Measurements from ENCODE around the gene HS2ST1.
"Not testable (repeated sequence)": the region's sequence is repeated elsewhere in the genome, so short reads cannot be mapped to it uniquely, and the experiment has no call there.

The HS2ST1 gene

DNA sequence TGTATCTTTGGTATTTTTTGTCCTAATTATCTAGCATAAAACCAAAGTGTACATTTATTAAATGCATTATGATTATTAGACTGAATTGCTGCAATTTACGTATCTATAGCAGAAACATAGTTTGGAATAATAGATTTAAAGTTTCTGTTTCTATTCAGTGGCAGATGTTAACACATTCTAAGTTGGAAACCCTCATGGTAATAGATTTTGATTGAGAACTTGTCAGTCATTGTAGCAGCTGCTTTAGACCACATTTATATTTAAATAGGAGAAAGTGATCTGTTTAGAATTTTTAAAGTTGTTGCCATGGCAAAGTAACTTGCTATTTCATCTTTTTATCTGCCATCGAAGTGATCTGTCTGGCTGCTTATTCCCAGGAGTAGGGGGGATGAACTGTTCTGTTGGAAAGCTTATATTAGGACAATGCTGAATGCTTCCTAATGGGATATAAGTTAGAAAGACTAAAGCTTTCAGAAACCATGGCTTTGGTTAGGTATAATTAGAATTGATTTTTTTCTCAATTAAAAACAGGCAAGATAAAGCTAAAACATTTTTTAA lies 61.6 kb downstream of the HS2ST1 start:
- no peak for DNase-seq

DNA sequence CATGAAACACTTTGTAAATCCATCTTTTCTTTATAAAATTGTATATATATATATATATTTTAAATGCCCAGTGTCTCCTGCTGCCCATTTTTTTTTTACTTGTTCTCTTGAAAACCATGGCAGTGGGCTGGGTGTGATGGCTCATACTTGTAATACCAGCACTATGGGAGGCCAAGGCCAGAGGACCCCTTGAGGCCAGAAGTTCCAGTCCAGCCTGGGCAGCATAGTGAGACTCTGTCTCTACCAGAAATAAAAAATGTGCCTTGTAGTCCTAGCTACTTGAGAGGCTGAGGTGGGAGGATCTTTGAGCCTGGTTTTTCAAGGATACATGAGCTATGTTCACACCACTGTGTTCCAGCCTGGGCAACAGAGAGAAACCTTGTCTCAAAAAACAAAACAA lies 62.2 kb downstream of the HS2ST1 start:
- no peak for DNase-seq

DNA sequence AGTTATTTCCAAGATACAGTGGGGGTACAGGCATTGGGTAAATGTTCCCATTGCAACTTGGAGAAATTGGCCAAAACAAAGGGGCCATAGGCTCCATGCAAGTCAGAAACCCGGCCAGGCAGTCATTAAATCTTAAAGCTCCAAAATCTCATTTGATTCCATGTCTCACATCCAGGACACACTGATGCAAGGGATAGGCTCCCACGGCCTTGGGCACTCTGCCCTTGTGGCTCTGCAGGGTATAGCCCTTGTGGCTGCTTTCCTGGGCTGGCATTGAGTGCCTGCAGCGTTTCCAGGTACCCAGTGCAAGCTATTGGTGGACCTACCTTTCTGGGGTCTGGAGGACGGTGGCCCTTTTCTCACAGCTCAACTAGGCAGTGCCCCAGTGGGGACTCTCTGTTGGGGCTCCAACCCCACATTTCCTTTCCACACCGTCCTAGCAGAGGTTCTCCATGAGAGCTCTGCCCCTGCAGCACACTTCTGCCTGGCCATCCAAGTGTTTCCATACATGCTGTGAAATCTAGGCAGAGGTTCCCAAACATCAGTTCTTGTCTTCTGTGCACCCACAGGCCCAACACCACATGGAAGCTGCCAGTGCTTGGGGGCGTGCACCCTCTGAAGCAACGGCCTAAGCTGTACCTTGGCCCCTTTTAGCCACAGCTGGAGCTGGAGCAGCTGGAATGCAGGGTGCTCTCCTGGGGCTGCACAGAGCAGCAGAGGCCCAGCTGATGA lies 67.2 kb downstream of the HS2ST1 start:
- no peak for DNase-seq

DNA sequence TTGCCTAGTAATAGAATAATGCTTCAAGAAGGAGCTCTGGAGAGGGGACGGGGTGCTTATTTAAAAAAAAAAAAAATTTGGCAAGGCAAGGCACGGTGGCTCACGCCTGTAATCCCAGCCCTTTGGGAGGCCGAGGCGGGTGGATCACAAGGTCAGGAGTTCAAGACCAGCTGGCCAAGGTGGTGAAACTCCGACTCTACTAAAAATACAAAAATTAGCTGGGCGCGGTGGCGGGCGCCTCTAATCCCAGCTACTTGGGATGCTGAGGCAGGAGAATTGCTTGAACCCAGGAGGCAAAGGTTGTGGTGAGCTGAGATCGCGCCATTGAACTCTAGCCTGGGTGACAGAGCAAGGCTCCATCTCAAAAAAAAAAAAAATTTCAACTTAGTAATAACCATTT lies 69.2 kb downstream of the HS2ST1 start:
- not testable (repeated sequence) for DNase-seq

- DNase-seq, result no peak
These were observed 73.0 kb downstream of the HS2ST1 start for GRCh38 chr1:86987446-86987845.

DNA sequence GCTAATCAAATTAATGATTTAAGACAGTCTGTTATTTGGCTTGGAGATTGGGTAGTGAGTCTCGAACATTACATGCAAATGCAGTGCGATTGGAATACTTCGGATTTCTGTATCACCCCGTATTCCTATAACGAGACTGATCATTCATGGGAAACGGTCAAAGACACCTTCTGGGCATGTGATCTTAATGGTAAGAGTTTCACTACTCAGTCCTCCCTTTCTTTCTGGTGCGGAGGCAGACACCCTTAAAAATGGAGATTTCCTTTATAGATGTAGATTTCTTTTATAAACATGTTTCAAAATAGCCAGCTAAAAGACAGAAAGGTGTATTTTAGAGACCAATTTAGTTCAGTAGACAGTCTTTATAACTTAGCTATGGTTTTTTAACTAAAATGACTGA lies 74.4 kb downstream of the HS2ST1 start:
- no peak for DNase-seq

DNA sequence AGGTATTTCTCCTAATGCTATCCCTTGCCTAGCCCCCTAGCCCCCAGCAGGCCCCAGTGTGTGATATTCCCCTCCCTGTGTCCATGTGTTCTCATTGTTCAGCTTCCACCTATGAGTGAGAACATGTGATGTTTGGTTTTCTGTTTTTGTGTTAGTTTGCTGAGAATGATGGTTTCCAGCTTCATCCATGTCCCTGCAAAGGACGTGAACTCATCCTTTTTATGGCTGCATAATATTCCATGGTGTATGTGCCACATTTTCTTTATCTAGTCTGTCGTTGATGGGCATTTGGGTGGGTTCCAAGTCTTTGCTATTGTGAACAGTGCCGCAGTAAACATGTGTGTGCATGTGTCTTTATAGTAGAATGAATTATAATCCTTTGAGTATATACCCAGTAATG lies 75.3 kb downstream of the HS2ST1 start:
- not testable (repeated sequence) for DNase-seq

DNA sequence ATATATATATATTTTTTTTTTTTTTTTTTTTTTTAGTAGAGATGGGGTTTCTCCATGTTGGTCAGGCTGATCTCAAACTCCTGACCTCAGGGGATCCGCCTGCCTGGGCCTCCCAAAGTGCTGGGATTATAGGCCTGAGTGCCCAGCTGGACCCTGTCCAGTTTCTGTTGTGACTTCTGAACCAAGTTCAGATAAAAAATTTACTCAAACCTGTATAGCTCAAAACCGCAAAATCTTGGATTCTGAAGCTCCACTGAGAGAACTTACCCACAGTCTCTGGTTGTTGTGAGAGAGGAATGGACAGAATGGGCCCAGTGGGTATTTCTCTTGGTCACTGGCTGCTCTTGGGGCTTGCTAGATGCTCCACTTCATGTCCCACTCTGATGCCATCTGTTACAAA lies 76.4 kb downstream of the HS2ST1 start:
- no peak for DNase-seq

- DNase-seq, result no peak
These were observed 77.2 kb downstream of the HS2ST1 start for GRCh38 chr1:86991549-86992186.

DNA sequence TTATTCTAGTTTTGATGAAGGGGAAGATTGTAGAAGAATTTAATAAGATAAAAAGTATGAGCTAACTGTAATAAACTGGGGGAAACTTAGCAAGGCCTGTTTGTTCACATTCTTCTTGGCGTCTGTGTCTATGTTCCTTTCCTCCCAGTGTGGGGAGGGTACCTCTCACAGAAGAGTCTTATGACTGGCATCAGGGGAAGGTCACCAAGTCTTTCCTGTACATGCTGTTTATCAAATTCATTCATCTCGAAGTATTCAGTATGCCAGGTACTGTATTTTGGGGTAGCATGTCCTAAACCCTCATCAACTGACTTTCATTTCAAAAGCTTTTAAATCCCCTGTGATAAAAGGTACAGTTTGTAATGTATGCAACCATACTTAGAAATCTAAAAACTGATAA lies 78.4 kb downstream of the HS2ST1 start:
- no peak for DNase-seq

DNA sequence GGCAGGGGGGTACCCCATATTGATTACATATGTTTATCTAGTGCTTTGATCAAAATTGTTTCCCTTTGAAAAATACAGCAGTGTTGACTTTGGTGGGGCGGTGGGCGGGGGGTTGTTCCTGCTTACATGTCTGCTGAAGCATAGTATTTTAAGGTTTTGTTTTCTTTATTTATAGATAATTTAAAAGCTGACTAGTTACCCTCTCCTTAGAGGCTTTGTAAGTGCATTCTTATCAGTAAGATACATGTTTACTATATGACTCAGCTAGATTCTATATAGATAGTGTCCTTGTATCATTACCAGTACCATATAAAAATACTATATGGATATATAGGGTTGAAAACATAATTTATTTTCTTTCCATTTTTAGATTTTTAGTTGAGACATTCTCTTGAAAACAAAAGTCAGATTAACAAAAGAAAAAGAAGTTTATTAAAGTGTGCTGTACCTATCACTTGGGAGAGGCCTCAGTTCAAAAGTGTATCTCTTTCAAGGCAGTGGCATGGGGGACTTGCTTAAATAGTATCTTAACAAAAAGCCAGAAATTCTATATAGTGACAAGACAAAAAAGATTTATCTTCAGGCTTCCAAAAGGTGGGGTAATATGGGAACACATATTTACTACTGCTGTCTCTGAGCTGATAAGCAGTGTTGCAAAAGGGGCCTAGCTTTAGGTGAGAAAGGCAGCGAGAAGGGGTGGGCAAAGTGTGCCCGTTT lies 79.0 kb downstream of the HS2ST1 start:
- DNase-seq, result no peak

DNA sequence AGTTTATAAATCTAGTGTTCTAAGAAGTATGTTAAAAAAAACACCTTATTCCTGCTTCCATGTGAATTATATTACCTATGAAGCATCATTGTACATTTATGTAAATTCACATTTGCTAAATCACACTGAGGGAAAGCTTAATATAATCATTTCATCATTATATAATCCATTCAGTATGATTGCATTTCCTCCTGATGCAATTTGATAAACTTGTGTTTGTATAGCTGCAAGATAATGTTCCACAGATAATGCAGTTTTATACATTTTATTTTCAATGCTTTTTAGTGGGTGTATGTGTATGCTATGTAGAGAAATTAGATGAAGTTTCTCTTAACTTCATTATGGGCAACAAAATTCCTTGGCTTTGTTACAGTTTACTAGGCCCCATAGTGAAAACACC lies 79.6 kb downstream of the HS2ST1 start:
- DNase-seq, result no peak

- no peak for DNase-seq
These were observed 83.1 kb downstream of the HS2ST1 start for GRCh38 chr1:86997538-86997937.

DNA sequence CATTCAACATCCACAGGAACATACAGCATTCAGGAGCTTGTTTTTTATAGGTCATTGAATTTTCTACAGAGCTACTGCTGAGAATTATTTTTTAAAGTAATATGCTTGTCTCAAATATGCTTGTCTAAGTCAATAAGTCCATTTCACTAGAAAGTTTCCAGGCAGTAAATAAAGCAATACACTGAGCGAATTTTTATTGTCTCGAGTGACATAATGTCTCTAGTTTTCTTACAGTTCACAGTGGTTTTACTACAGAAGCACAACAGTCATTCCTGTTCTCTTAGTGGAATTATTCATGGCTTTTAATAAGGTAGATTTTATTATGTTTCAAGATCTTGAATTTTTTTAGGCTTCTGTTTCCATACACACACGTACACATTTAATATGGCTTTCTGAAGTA lies 83.8 kb downstream of the HS2ST1 start:
- no peak for DNase-seq

- no peak for DNase-seq
These were observed 84.3 kb downstream of the HS2ST1 start for GRCh38 chr1:86998727-86999126.

DNA sequence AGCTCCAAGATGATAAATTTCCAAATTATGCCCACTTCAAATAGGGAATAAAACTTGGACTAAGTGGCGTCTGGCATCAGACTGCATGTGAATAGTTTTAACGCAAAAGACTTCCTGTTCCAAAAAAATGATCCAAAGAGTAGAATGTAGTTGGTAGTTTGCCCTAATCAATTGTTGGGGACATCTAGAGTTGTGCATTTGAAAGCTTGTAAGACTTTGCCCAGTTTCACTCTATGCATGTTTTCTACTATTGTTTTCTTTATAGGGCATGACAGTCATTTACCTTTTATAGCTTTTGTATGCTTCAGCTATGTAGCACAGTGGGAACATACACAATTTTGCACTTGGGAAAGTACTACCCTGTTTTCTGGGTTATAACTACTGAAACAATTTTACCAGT lies 86.0 kb downstream of the HS2ST1 start:
- no peak for DNase-seq

DNA sequence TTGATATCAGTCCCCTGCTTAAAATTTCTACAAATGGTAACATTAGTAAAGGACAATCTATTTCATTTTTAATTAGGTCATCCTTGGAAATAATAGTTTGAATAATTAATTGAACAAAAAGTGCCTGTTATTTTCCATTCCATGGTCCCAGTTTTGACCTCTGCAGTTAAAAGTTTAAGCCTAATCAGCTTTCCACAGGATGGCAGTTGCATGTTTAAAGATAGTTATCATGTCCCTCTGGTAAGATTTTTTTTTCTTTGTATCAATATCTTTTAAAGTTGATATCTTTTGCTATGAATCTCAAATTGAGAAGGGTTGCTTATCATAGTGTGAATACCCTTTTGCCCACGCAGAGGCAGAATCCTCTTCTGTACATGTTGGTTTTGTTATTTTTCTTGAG lies 90.4 kb downstream of the HS2ST1 start:
- no peak for DNase-seq

- DNase-seq, result no peak
These were observed 92.9 kb downstream of the HS2ST1 start for GRCh38 chr1:87007323-87007722.

DNA sequence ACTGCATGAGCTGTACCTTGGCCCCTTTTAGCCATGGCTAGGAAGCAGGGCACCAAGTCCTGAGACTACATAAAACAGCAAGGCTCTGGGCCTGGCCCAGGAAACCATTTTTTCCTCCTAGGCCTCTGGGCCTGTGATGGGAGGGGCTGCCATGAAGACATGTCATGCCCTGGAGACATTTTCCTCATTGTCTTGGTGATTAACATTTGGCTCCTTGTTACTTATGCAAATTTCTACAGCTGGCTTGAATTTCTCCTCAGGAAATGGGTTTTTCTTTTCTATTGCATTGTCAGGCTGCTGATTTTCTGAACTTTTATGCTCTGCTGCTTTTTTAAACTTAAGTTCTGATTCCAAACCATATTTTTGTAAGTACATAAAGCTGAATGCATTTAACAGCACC lies 99.0 kb downstream of the HS2ST1 start:
- not testable (repeated sequence) for DNase-seq

- DNase-seq, result no peak
These were observed 103.7 kb downstream of the HS2ST1 start for GRCh38 chr1:87017998-87018672.

DNA sequence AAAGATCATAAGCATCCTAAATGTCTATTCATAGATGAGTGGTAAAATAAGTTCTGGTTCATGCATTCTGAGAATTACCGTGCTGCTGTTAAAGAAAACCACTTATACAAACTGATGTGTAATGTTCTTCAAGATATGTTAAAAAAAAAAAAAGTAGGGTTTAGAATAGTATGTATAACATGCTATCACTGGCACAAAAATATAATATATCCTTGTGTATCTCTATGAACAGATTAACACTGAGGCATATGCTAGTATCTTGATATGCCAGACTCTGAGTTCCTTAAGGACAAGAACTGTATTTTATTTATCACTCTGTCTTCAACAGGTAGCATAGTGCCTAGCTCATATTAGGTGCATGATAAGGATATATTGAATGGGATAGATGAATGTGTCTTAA lies 108.9 kb downstream of the HS2ST1 start:
- no peak for DNase-seq

- peak; percentile 6 for DNase-seq
These were observed 110.6 kb downstream of the HS2ST1 start for GRCh38 chr1:87024936-87025540.

GRCh38 chr1:87027561-87027960 lies 113.1 kb downstream of the HS2ST1 start:
- DNase-seq, result not testable (repeated sequence)
